SU-DHL-6 (cell line): ENCODE measurements around the gene LATS1.

Source experiments
- H2AFZ ChIP-seq: fragments of 200-600 bp; sonication (generic); 2 replicates; pipeline ENCODE4 v1.6.1; 2014; ENCODE audit warnings: low read depth, mild to moderate bottlenecking, moderate library complexity, mixed read lengths, antibody characterized with exemption, low read length; ENCODE audit not compliant: severe bottlenecking
- H3F3A ChIP-seq: fragments of 200-600 bp; shearing (Covaris generic); 2 replicates; pipeline ENCODE4 v1.6.0; 2016; ENCODE audit warnings: antibody characterized with exemption, mild to moderate bottlenecking; ENCODE audit not compliant: insufficient read depth
- H3K27ac ChIP-seq: fragments of 200-600 bp; sonication (generic); 2 replicates; pipeline ENCODE4 v1.5.1; 2016; ENCODE audit warnings: low read depth, mild to moderate bottlenecking, low read length, moderate library complexity, mixed read lengths
- H3K27me3 ChIP-seq: fragments of 200-600 bp; sonication (generic), shearing (Covaris generic); 2 replicates; pipeline ENCODE4 v1.6.0; 2014; ENCODE audit warnings: mild to moderate bottlenecking, low read length
- H3K36me3 ChIP-seq: fragments of 200-600 bp; sonication (generic); 2 replicates; pipeline ENCODE4 v1.6.1; 2014; ENCODE audit warnings: mild to moderate bottlenecking, low read length, mixed read lengths
- H3K4me2 ChIP-seq: fragments of 300-600, 200-600 bp; shearing (Covaris generic), sonication (generic); 2 replicates; pipeline ENCODE4 v1.6.0; 2014; ENCODE audit warnings: low read length, low read depth, mild to moderate bottlenecking; ENCODE audit not compliant: poor library complexity, severe bottlenecking
- H3K4me3 ChIP-seq: fragments of 200-600 bp; sonication (generic); 2 replicates; pipeline ENCODE4 v1.5.1; 2014; ENCODE audit warnings: antibody characterized with exemption, low read length, mild to moderate bottlenecking, mixed read lengths; ENCODE audit not compliant: insufficient read depth, poor library complexity, severe bottlenecking
- H3K79me2 ChIP-seq: fragments of 200-600 bp; sonication (generic); 2 replicates; pipeline ENCODE4 v1.6.1; 2014; ENCODE audit warnings: mild to moderate bottlenecking, low read length, moderate library complexity; ENCODE audit not compliant: insufficient read depth
- H3K9ac ChIP-seq: fragments of 200-600 bp; sonication (generic); 2 replicates; pipeline ENCODE4 v1.7.0; 2014; ENCODE audit warnings: mild to moderate bottlenecking, low read length
- H3K9me2 ChIP-seq: fragments of 200-600 bp; sonication (generic); replicated peaks from 2 replicates; pipeline ENCODE4 v1.6.1; 2014; ENCODE audit warnings: low read length; ENCODE audit not compliant: insufficient read depth
- H3K9me3 ChIP-seq: fragments of 200-600 bp; sonication (generic); 2 replicates; pipeline ENCODE4 v1.6.1; 2014; ENCODE audit warnings: low read length, mixed read lengths; ENCODE audit not compliant: insufficient read depth
- H4K20me1 ChIP-seq: fragments of 200-600 bp; sonication (generic); 2 replicates; pipeline ENCODE4 v1.6.1; 2014; ENCODE audit warnings: low read depth, mild to moderate bottlenecking, antibody characterized with exemption, low read length, moderate library complexity, mixed read lengths
- CTCF ChIP-seq: fragments of 200-600 bp; sonication (generic); IDR thresholded peaks from one replicate; pipeline ENCODE4 v1.5.1; 2017; ENCODE audit warnings: antibody characterized with exemption, mild to moderate bottlenecking, low read length, moderate library complexity; ENCODE audit not compliant: insufficient read depth, poor library complexity, severe bottlenecking
- EZH2phosphoT487 ChIP-seq: fragments of 200-600 bp; sonication (generic), shearing (Covaris generic); conservative IDR thresholded peaks from 2 replicates; pipeline ENCODE4 v1.6.1; 2018; ENCODE audit warnings: mild to moderate bottlenecking, antibody characterized with exemption, low read length, moderate library complexity, mixed read lengths

Gene LATS1

GRCh38 chr6:149761438-149761837, 43.5 kb upstream of the LATS1 start:
- Histone ChIP-seq H3K4me3 (no peak overlapping the region), H3K4me2 (peak overlapping the region; percentile 28), H3K9me2 (no peaks in the 10 kb centered on the region), H4K20me1 (peaks cover 22% of the 10 kb centered on the region), H3K79me2 (peaks cover 87% of the 10 kb centered on the region), H3K27ac (peak overlapping the region; percentile 43), H3K9me3 (no peaks in the 10 kb centered on the region; the same call in 1 of the 2 replicates), H3K9ac (no peak overlapping the region), H3K36me3 (peaks cover 32% of the 10 kb centered on the region), H2AFZ (no peak overlapping the region), H3K27me3 (no peaks in the 10 kb centered on the region), H3F3A (peaks cover 5% of the 10 kb centered on the region)
- TF ChIP-seq EZH2phosphoT487 (no peak), CTCF (no peak)

- no peak overlapping the region for H3K27ac ChIP-seq
- H3K9ac ChIP-seq, result no peak overlapping the region
- no peak overlapping the region for H3K4me2 ChIP-seq
- peaks cover 24% of the 10 kb centered on the region for H4K20me1 ChIP-seq
- H2AFZ ChIP-seq, result no peak overlapping the region
- H3K9me3 ChIP-seq, result no peaks in the 10 kb centered on the region
- H3K27me3 ChIP-seq, result no peaks in the 10 kb centered on the region
- H3K79me2 ChIP-seq, result peaks cover 98% of the 10 kb centered on the region
- no peaks in the 10 kb centered on the region for H3K9me2 ChIP-seq
- H3F3A ChIP-seq, result peaks cover 12% of the 10 kb centered on the region
- 0 out of 2 replicates have a peak, but pooled peaks cover 6% of the 10 kb centered on the region for H3K36me3 ChIP-seq
- TF ChIP-seq CTCF (no peak), EZH2phosphoT487 (no peak)
- H3K4me3 ChIP-seq, result no peak overlapping the region
Observed at GRCh38 chr6:149756261-149756636, 38.3 kb upstream of the LATS1 start.

- Histone ChIP-seq H3K4me3 (no peak overlapping the region), H2AFZ (no peak overlapping the region), H3K4me2 (no peak overlapping the region), H3K27ac (no peak overlapping the region), H3K79me2 (peaks cover 98% of the 10 kb centered on the region), H3K9ac (no peak overlapping the region), H3K9me3 (no peaks in the 10 kb centered on the region), H3K9me2 (no peaks in the 10 kb centered on the region), H3F3A (peaks cover 7% of the 10 kb centered on the region; the same call in 1 of the 2 replicates), H4K20me1 (peaks cover 24% of the 10 kb centered on the region), H3K27me3 (no peaks in the 10 kb centered on the region), H3K36me3 (0 out of 2 replicates have a peak, but pooled peaks cover 6% of the 10 kb centered on the region)
- no peak for TF ChIP-seq CTCF
- TF ChIP-seq EZH2phosphoT487, result no peak
Observed at GRCh38 chr6:149755300-149756260, 37.7 kb upstream of the LATS1 start.
